Ishikawa (cell line): ENCODE results near the gene FAM234A.

Source experiments
- CEBPB ChIP-seq: IDR thresholded peaks from 2 replicates; pipeline ENCODE4 v1.6.1; 2012
- CREB1 ChIP-seq: IDR thresholded peaks from 2 replicates; pipeline ENCODE4 v1.6.1; 2012; ENCODE audit warnings: low read depth
- EGR1 ChIP-seq: IDR thresholded peaks from 2 replicates; pipeline ENCODE4 v1.6.1; 2012
- EP300 ChIP-seq: IDR thresholded peaks from 2 replicates; pipeline ENCODE4 v1.6.1; 2012; ENCODE audit warnings: borderline replicate concordance
- FOXM1 ChIP-seq: IDR thresholded peaks from 2 replicates; pipeline ENCODE4 v1.6.1; 2012; ENCODE audit warnings: low read depth, borderline replicate concordance
- NFIC ChIP-seq: IDR thresholded peaks from 2 replicates; pipeline ENCODE4 v1.6.1; 2012
- RAD21 ChIP-seq: IDR thresholded peaks from 2 replicates; pipeline ENCODE4 v1.6.1; 2012; ENCODE audit warnings: low read depth
- TAF1 ChIP-seq: IDR thresholded peaks from 2 replicates; pipeline ENCODE4 v1.6.1; 2012; ENCODE audit warnings: low read depth, mild to moderate bottlenecking
- TCF12 ChIP-seq: IDR thresholded peaks from 2 replicates; pipeline ENCODE4 v1.6.1; 2012; ENCODE audit warnings: low read depth
- TEAD4 ChIP-seq: IDR thresholded peaks from 2 replicates; pipeline ENCODE4 v1.6.1; 2012
- YY1 ChIP-seq: IDR thresholded peaks from 2 replicates; pipeline ENCODE4 v1.6.1; 2012; ENCODE audit warnings: low read depth
- ZBTB7A ChIP-seq: IDR thresholded peaks from 2 replicates; pipeline ENCODE4 v1.6.1; 2012; ENCODE audit warnings: low read depth
- TF ChIP-seq, protein P1 (sequence below): IDR thresholded peaks from 2 replicates; pipeline ENCODE4 v1.6.1; 2012
- TF ChIP-seq, protein P2 (sequence below): IDR thresholded peaks from 2 replicates; pipeline ENCODE4 v1.6.1; 2012; ENCODE audit warnings: low read depth, mild to moderate bottlenecking
- TF ChIP-seq, protein P3 (sequence below): IDR thresholded peaks from 2 replicates; pipeline ENCODE4 v1.6.1; 2012

FAM234A gene

DNA sequence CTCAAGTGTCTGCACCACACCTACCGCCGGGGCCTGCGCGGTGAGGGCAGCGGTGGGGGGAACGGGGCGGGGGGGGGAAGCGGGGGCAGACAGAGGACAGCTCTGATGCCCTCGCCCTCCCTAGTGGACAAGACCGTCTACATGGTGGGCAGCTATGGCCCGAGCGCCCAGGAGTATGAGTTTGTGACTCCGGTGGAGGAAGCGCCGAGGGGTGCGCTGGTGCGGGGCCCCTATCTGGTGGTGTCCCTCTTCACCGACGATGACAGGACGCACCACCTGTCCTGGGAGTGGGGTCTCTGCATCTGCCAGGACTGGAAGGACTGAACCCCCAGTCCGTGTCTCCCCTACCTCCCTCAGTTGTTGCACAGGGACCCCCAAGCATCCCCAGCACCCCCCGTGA is 47.9 kb downstream of the FAM234A start:
- no peak for TF ChIP-seq EGR1
- TF ChIP-seq TCF12: no peak
- TF ChIP-seq ZBTB7A: no peak
- TF ChIP-seq CEBPB: no peak
- TF ChIP-seq, protein P1, sequence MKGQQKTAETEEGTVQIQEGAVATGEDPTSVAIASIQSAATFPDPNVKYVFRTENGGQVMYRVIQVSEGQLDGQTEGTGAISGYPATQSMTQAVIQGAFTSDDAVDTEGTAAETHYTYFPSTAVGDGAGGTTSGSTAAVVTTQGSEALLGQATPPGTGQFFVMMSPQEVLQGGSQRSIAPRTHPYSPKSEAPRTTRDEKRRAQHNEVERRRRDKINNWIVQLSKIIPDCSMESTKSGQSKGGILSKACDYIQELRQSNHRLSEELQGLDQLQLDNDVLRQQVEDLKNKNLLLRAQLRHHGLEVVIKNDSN: no peak
- TF ChIP-seq, protein P2, sequence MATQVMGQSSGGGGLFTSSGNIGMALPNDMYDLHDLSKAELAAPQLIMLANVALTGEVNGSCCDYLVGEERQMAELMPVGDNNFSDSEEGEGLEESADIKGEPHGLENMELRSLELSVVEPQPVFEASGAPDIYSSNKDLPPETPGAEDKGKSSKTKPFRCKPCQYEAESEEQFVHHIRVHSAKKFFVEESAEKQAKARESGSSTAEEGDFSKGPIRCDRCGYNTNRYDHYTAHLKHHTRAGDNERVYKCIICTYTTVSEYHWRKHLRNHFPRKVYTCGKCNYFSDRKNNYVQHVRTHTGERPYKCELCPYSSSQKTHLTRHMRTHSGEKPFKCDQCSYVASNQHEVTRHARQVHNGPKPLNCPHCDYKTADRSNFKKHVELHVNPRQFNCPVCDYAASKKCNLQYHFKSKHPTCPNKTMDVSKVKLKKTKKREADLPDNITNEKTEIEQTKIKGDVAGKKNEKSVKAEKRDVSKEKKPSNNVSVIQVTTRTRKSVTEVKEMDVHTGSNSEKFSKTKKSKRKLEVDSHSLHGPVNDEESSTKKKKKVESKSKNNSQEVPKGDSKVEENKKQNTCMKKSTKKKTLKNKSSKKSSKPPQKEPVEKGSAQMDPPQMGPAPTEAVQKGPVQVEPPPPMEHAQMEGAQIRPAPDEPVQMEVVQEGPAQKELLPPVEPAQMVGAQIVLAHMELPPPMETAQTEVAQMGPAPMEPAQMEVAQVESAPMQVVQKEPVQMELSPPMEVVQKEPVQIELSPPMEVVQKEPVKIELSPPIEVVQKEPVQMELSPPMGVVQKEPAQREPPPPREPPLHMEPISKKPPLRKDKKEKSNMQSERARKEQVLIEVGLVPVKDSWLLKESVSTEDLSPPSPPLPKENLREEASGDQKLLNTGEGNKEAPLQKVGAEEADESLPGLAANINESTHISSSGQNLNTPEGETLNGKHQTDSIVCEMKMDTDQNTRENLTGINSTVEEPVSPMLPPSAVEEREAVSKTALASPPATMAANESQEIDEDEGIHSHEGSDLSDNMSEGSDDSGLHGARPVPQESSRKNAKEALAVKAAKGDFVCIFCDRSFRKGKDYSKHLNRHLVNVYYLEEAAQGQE: no peak
- no peak for TF ChIP-seq RAD21
- no peak for TF ChIP-seq EP300
- TF ChIP-seq CREB1: no peak
- TF ChIP-seq FOXM1: no peak
- no peak for TF ChIP-seq TEAD4

DNA sequence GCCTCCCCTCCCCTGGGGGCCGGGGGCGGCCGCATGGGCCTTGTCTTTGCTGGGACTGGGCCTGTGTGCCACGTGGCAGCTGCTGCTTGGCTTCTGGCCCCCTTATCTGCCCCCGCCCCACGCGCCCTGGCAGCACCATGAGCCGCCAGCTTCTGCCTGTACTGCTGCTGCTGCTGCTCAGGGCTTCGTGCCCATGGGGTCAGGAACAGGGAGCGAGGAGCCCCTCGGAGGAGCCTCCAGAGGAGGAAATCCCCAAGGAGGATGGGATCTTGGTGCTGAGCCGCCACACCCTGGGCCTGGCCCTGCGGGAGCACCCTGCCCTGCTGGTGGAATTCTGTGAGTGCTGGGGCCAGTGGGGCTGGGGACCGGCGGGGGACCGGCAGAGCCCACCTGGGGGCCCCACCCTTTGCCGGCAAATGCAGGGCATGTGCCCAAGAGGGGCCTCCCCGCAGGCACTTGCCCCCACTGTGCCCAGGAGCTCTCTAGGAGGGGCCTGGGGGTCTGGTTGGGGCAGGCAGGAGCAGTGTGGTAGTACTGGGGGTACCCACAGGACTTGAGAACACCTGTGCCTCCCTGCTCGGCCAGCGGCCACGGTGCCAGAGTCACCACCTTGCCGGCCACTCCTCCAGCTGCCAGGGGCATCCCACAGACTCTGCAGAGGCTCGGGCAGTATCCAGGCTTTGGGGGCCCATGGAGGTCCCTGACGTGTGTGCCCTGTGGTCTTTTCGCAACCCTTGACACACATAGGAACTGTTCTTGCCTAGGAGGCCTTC is 48.6 kb downstream of the FAM234A start, which contains the start of gene PDIA2:
Gene PDIA2, plus strand, starts transcription at position 132 of the 773 bp plus-strand sequence. Its CDS starts 6 bp downstream, at position 138.
- TF ChIP-seq, protein P1: no peak
- TF ChIP-seq, protein P3, sequence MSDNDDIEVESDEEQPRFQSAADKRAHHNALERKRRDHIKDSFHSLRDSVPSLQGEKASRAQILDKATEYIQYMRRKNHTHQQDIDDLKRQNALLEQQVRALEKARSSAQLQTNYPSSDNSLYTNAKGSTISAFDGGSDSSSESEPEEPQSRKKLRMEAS: no peak
- TF ChIP-seq TEAD4 (no peak), CREB1 (no peak), FOXM1 (no peak), TCF12 (no peak), EGR1 (no peak), YY1 (no peak), NFIC (no peak), RAD21 (no peak), TAF1 (no peak), ZBTB7A (no peak)
- TF ChIP-seq, protein P2: no peak

DNA sequence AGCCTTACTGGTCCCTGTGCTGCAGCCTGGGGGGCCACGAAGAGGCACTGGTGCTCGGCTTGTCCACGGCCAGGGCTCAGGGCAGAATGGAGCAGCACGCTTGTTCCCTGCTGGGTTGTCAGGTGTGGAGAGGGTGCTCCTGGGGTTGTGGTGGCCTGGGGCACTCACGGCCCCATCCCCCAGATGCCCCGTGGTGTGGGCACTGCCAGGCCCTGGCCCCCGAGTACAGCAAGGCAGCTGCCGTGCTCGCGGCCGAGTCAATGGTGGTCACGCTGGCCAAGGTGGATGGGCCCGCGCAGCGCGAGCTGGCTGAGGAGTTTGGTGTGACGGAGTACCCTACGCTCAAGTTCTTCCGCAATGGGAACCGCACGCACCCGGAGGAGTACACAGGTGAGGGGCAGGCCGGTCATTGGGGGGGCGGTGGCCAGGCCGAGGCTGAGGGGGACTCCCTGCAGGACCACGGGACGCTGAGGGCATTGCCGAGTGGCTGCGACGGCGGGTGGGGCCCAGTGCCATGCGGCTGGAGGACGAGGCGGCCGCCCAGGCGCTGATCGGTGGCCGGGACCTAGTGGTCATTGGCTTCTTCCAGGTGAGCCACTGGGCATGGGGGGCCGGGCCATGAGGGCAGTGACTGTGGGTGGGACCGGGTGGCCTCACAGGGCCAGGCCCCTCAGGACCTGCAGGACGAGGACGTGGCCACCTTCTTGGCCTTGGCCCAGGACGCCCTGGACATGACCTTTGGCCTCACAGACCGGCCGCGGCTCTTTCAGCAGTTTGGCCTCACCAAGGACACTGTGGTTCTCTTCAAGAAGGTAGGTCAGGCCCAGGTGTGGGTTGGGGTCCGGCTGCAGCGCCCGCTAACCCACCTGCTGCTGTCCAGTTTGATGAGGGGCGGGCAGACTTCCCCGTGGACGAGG is 49.8 kb downstream of the FAM234A start:
- TF ChIP-seq, protein P2: no peak
- TF ChIP-seq FOXM1: no peak
- TF ChIP-seq EP300: no peak
- TF ChIP-seq YY1: no peak
- TF ChIP-seq TAF1: no peak
